Ovary (tissue), 3 donors: Measurements from ENCODE around the gene CPE.

Source experiments
- EP300 ChIP-seq: sonication (generic); formaldehyde crosslinking; IDR thresholded peaks from one replicate; pipeline ENCODE4 v1.6.1; 2017; ENCODE audit warnings: antibody characterized with exemption
- POLR2A ChIP-seq: fragments of 450-650 bp; IDR thresholded peaks from one replicate; pipeline ENCODE4 v1.6.1; 2017; ENCODE audit warnings: antibody characterized with exemption, mild to moderate bottlenecking, moderate library complexity
- TF ChIP-seq, protein P1 (sequence below), 3 donors: fragments of 450-650 bp in 2 of 3; fragments of 200-600 bp in 1 of 3; IDR thresholded peaks; one replicate each; pipeline versions ENCODE4 v1.5.1 to v1.8.0; 2016 to 2022; ENCODE audit warnings: antibody characterized with exemption in 3 of 3, mild to moderate bottlenecking in 1 of 3
- donor health status: DM: no; HTN: no; CAD: no.

- TF ChIP-seq, protein P1, sequence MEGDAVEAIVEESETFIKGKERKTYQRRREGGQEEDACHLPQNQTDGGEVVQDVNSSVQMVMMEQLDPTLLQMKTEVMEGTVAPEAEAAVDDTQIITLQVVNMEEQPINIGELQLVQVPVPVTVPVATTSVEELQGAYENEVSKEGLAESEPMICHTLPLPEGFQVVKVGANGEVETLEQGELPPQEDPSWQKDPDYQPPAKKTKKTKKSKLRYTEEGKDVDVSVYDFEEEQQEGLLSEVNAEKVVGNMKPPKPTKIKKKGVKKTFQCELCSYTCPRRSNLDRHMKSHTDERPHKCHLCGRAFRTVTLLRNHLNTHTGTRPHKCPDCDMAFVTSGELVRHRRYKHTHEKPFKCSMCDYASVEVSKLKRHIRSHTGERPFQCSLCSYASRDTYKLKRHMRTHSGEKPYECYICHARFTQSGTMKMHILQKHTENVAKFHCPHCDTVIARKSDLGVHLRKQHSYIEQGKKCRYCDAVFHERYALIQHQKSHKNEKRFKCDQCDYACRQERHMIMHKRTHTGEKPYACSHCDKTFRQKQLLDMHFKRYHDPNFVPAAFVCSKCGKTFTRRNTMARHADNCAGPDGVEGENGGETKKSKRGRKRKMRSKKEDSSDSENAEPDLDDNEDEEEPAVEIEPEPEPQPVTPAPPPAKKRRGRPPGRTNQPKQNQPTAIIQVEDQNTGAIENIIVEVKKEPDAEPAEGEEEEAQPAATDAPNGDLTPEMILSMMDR (IDR thresholded peaks at IDR 0.05): no peak
- TF ChIP-seq POLR2A (no peak), EP300 (no peak)
Measured at GRCh38 chr4:165383591-165384073, 4.8 kb downstream of the CPE start.
